Effector memory CD4-positive, alpha-beta T cell (primary cell): ENCODE results near the gene SORL1-AS1.

ENCODE experiments used
- DNase-seq, 3 donors: peaks; one replicate each; pipeline ENCODE4 v3.0.0-alpha.2; 2020
- H3K27ac ChIP-seq: 2 replicates; pipeline ENCODE4 v1.7.0; 2013; ENCODE audit warnings: mild to moderate bottlenecking, low read length, moderate library complexity; ENCODE audit not compliant: insufficient read depth, poor library complexity, severe bottlenecking
- H3K27me3 ChIP-seq: replicated peaks from 2 replicates; pipeline ENCODE4 v1.7.0; 2013; ENCODE audit warnings: mild to moderate bottlenecking, low read length; ENCODE audit not compliant: insufficient read depth, control insufficient read depth, poor library complexity, severe bottlenecking
- H3K36me3 ChIP-seq: 2 replicates; pipeline ENCODE4 v1.7.0; 2013; ENCODE audit warnings: mild to moderate bottlenecking, low read length, moderate library complexity; ENCODE audit not compliant: control insufficient read depth, insufficient read depth
- H3K4me1 ChIP-seq: 2 replicates; pipeline ENCODE4 v1.7.0; 2013; ENCODE audit warnings: low read length, mild to moderate bottlenecking; ENCODE audit not compliant: control insufficient read depth, insufficient read depth, poor library complexity, severe bottlenecking
- H3K4me3 ChIP-seq: 2 replicates; pipeline ENCODE4 v1.7.0; 2013; ENCODE audit warnings: low read length, low read depth, mild to moderate bottlenecking; ENCODE audit not compliant: insufficient read depth, poor library complexity, severe bottlenecking
- H3K9me3 ChIP-seq: 2 replicates; pipeline ENCODE4 v1.7.0; 2013; ENCODE audit warnings: mild to moderate bottlenecking, low read length, moderate library complexity; ENCODE audit not compliant: control insufficient read depth

Gene SORL1-AS1

GRCh38 chr11:121453589-121454299 is 977 bp upstream of the SORL1-AS1 start:
- Histone ChIP-seq H3K4me3 (peak overlapping the region; percentile 71), H3K4me1 (peaks cover 62% of the 10 kb centered on the region), H3K27me3 (no peaks in the 10 kb centered on the region), H3K9me3 (no peaks in the 10 kb centered on the region), H3K36me3 (no peaks in the 10 kb centered on the region), H3K27ac (peak overlapping the region; percentile 83)
- DNase-seq: no peak

GRCh38 chr11:121451986-121452608 is 670 bp downstream of the SORL1-AS1 start, which contains the start of gene SORL1:
SORL1 (plus strand) TSS chr11:121452314; CDS start chr11:121452332, 18 bp downstream.
- peaks cover 52% of the 10 kb centered on the region for H3K4me1 ChIP-seq
- no peaks in the 10 kb centered on the region for H3K9me3 ChIP-seq
- H3K27me3 ChIP-seq: no peaks in the 10 kb centered on the region
- H3K4me3 ChIP-seq: peak within 1 kb of the TSS; percentile 73
- peak; percentile 49 to 60 (median 56) for DNase-seq
- peak within 1 kb of the TSS; percentile 83 for H3K27ac ChIP-seq
- no peaks in the 10 kb centered on the region for H3K36me3 ChIP-seq

- H3K4me1 ChIP-seq: peaks cover 45% of the 10 kb centered on the region
Measured at GRCh38 chr11:121451178-121451985, 1.4 kb downstream of the SORL1-AS1 start.

GRCh38 chr11:121450401-121450800 is 2.4 kb downstream of the SORL1-AS1 start:
- peak overlapping the region; percentile 83 for H3K27ac ChIP-seq
- H3K4me3 ChIP-seq: peak overlapping the region; percentile 73
- no peaks in the 10 kb centered on the region for H3K36me3 ChIP-seq
- H3K4me1 ChIP-seq: peaks cover 42% of the 10 kb centered on the region
- H3K27me3 ChIP-seq: no peaks in the 10 kb centered on the region
- no peaks in the 10 kb centered on the region for H3K9me3 ChIP-seq
- no peak for DNase-seq

More at GRCh38 chr11:121451178-121451985, 1.4 kb downstream of the SORL1-AS1 start:
- Histone ChIP-seq H3K27me3 (no peaks in the 10 kb centered on the region), H3K36me3 (no peaks in the 10 kb centered on the region), H3K9me3 (no peaks in the 10 kb centered on the region), H3K4me3 (peak overlapping the region; percentile 73), H3K27ac (peak overlapping the region; percentile 83)
- no peak for DNase-seq

GRCh38 chr11:121449626-121450025 is 3.1 kb downstream of the SORL1-AS1 start:
- DNase-seq: no peak
- Histone ChIP-seq H3K36me3 (peaks cover 2% of the 10 kb centered on the region), H3K27me3 (no peaks in the 10 kb centered on the region), H3K9me3 (no peaks in the 10 kb centered on the region), H3K27ac (peak overlapping the region; percentile 83), H3K4me1 (peaks cover 41% of the 10 kb centered on the region), H3K4me3 (no peak overlapping the region)

- Histone ChIP-seq H3K4me3 (no peak overlapping the region), H3K4me1 (peaks cover 37% of the 10 kb centered on the region), H3K36me3 (peaks cover 7% of the 10 kb centered on the region), H3K27ac (peak overlapping the region; percentile 83), H3K27me3 (no peaks in the 10 kb centered on the region), H3K9me3 (no peaks in the 10 kb centered on the region)
- no peak for DNase-seq
Measured at GRCh38 chr11:121449123-121449522, 3.6 kb downstream of the SORL1-AS1 start.

GRCh38 chr11:121448431-121448941 is 4.3 kb downstream of the SORL1-AS1 start:
- Histone ChIP-seq H3K27me3 (no peaks in the 10 kb centered on the region), H3K9me3 (no peaks in the 10 kb centered on the region), H3K4me3 (no peak overlapping the region), H3K4me1 (peaks cover 33% of the 10 kb centered on the region), H3K27ac (peak overlapping the region; percentile 83), H3K36me3 (peaks cover 8% of the 10 kb centered on the region)
- DNase-seq: no peak

GRCh38 chr11:121448011-121448410 is 4.8 kb downstream of the SORL1-AS1 start:
- Histone ChIP-seq H3K36me3 (peaks cover 8% of the 10 kb centered on the region), H3K4me1 (peaks cover 33% of the 10 kb centered on the region), H3K4me3 (no peak overlapping the region), H3K9me3 (no peaks in the 10 kb centered on the region), H3K27me3 (no peaks in the 10 kb centered on the region), H3K27ac (peak overlapping the region; percentile 83)
- DNase-seq: no peak

- no peaks in the 10 kb centered on the region for H3K27me3 ChIP-seq
- peaks cover 33% of the 10 kb centered on the region for H3K4me1 ChIP-seq
- no peak overlapping the region for H3K27ac ChIP-seq
- H3K4me3 ChIP-seq: no peak overlapping the region
- no peaks in the 10 kb centered on the region for H3K9me3 ChIP-seq
- no peak for DNase-seq
- peaks cover 8% of the 10 kb centered on the region for H3K36me3 ChIP-seq
Measured at GRCh38 chr11:121446752-121447156, 6.0 kb downstream of the SORL1-AS1 start.
